Small intestine (tissue), 7 donors: ENCODE data around the gene SEMA4D. TPM values are rescaled to one million over a fixed set of nuclear protein-coding genes. Genes with fewer than 3 reads are reported as not detected.

Experiments
- DNase-seq, 2 donors: peaks; one replicate each; pipeline versions ENCODE4 v3.0.0 to v3.0.0-alpha.2; 2013
- FAIRE-seq: peaks from 2 replicates; lab custom pipeline; 2012; peaks lifted over from hg19 to GRCh38; lab: Jason Lieb, UNC
- H3K27ac ChIP-seq, 3 donors: one replicate each; pipeline ENCODE4 v1.5.1; 2013; ENCODE audit warnings: low read length in 2 of 3, mild to moderate bottlenecking in 2 of 3, control low read depth in 1 of 3, inconsistent platforms in 1 of 3, low read depth in 1 of 3, moderate library complexity in 1 of 3
- H3K27me3 ChIP-seq, 3 donors: one replicate each; pipeline ENCODE4 v1.6.1; 2013; ENCODE audit warnings: low read length in 3 of 3, inconsistent platforms in 1 of 3; ENCODE audit not compliant: control insufficient read depth in 3 of 3, insufficient read depth in 3 of 3
- H3K36me3 ChIP-seq, 3 donors: one replicate each; pipeline ENCODE4 v1.6.1; 2013; ENCODE audit warnings: low read length in 3 of 3, inconsistent platforms in 1 of 3, low read depth in 1 of 3, mild to moderate bottlenecking in 1 of 3, moderate library complexity in 1 of 3; ENCODE audit not compliant: control insufficient read depth in 3 of 3, insufficient read depth in 2 of 3
- H3K4me1 ChIP-seq, 3 donors: one replicate each; pipeline ENCODE4 v1.6.1; 2013; ENCODE audit warnings: low read length in 2 of 3, inconsistent platforms in 1 of 3, low read depth in 1 of 3, mild to moderate bottlenecking in 1 of 3, moderate library complexity in 1 of 3; ENCODE audit not compliant: control insufficient read depth in 3 of 3, insufficient read depth in 2 of 3
- H3K4me3 ChIP-seq, 3 donors: one replicate each; pipeline ENCODE4 v1.5.1; 2013; ENCODE audit warnings: low read length in 3 of 3, control low read depth in 1 of 3, inconsistent platforms in 1 of 3, low read depth in 1 of 3, mild to moderate bottlenecking in 1 of 3, moderate library complexity in 1 of 3
- H3K9me3 ChIP-seq, 2 donors: one replicate each; pipeline ENCODE4 v1.6.1; 2013; ENCODE audit warnings: low read depth in 1 of 2, low read length in 1 of 2; ENCODE audit not compliant: control insufficient read depth in 2 of 2, insufficient read depth in 1 of 2
- WGBS, 3 donors: extraction: QIAGEN DNeasy Blood & Tissue Kit; methylation state at CpG; one replicate each; pipeline ENCODE4 v1.1.7; 2013; 5-methylcytosine and 5-hydroxymethylcytosine counted together
- polyA plus RNA-seq, 4 donors: library from polyadenylated mRNA; stranded (reverse) in 3 of 4; unstranded in 1 of 4; fragments of 200-250 nt in 3 of 4; fragments of 120-200 nt in 1 of 4; gene quantifications; one replicate each; pipeline versions ENCODE4 v1.2.1 to v1.2.3, GENCODE V29; 2013
- donor health status: healthy with polysubstance abuse.
- donor health status: control.
- donor health status: control.
- donor health status: Bipolar disorder and iron deficiency.
- donor health status: healthy.

SEMA4D gene
- polyA plus RNA-seq, 4 donors, result 0.67 to 29.7 (median 6.7) TPM

DNA sequence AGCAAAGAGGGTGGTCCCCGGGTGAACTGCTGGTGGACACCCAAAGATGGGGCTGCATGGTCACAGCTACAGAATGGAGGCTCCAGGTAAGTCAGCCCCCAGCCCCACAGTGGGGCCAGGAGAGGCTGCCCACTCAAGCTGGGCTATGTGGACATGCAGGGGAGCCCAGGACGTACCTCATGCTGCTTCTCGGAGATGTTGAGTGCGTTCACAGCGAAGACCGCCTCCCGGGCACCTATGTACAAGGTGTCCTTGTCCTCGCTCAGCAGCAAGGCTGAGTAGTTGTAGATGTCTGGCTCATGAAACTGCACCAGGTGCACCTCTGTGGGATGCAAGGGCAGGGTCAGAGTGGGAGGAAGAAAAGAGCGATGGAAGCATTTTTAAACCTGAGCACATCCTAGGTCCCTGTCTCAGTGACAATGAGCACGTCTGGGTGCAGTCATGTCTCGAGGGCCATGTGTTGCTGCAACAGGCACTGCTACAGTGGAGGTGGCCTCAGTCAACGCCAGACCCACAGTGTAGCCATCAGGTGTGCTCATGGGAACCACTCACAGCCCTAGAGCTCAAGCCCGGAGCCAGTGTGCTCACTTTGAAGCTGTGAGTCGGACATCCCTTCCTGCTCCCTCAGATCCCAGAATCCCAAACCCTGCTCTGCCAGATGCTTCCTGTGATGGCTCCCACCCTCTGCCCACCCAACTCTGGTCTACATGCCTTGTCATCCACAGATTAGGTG lies 95.1 kb downstream of the SEMA4D start:
- H3K36me3 ChIP-seq, result peaks cover 0 to 48% (median 4%) of the 10 kb centered on the region in 3 donors
- H3K4me3 ChIP-seq, result no peak overlapping the region
- H3K4me1 ChIP-seq, result no peaks in the 10 kb centered on the region
- WGBS, 3 donors, result 94 to 96% (median 96%) methylated on average over 14 of the region's 14 CpGs
- DNase-seq (no peak), FAIRE-seq (no peak)
- no peaks in the 10 kb centered on the region for H3K27me3 ChIP-seq
- H3K9me3 ChIP-seq, result peaks cover 0 to 8% of the 10 kb centered on the region in 2 donors
- H3K27ac ChIP-seq, result no peak overlapping the region

- no peak for FAIRE-seq
- Histone ChIP-seq H3K36me3 (peaks cover 1 to 66% (median 4%) of the 10 kb centered on the region in 3 donors), H3K27ac (peak overlapping the region in 1 of 3 donors; percentile 52), H3K9me3 (no peaks in the 10 kb centered on the region), H3K4me1 (no peaks in the 10 kb centered on the region), H3K4me3 (no peak overlapping the region), H3K27me3 (no peaks in the 10 kb centered on the region)
- WGBS, 3 donors, result 77 to 91% (median 82%) methylated on average over 12 of the region's 12 CpGs
- DNase-seq, result no peak
Observed at GRCh38 chr9:89400403-89401116, 97.4 kb downstream of the SEMA4D start.

- WGBS, 3 donors, result 86 to 92% (median 90%) methylated on average over 5 of the region's 5 CpGs
- H3K4me3 ChIP-seq, result no peak overlapping the region
- no peaks in the 10 kb centered on the region for H3K9me3 ChIP-seq
- FAIRE-seq (no peak), DNase-seq (no peak)
- H3K4me1 ChIP-seq, result no peaks in the 10 kb centered on the region
- no peak overlapping the region for H3K27ac ChIP-seq
- no peaks in the 10 kb centered on the region for H3K27me3 ChIP-seq
- H3K36me3 ChIP-seq, result peaks cover under 1 to 61% (median 1%) of the 10 kb centered on the region in 3 donors
Observed at GRCh38 chr9:89398621-89399020, 99.3 kb downstream of the SEMA4D start.

DNA sequence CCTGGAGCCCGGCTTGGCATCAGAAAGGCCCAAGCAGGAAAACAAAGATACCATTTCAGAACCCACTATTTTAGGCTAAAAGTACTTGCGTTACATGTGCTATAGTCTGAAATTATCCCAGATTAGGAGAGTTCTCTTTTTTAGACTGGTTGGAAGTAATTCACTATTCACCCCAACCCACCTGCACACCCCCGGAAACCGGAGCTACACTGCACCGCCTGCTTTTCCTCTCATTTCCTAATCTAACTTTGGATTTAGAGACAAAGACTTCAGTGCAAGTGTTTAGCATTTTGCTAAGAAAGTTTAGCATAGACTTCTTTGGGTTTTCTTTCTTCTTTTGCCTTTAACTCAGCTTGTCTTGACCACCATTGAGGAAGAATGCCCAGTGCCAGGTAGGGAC lies 100.4 kb downstream of the SEMA4D start:
- no peaks in the 10 kb centered on the region for H3K27me3 ChIP-seq
- FAIRE-seq, result no peak

DNA sequence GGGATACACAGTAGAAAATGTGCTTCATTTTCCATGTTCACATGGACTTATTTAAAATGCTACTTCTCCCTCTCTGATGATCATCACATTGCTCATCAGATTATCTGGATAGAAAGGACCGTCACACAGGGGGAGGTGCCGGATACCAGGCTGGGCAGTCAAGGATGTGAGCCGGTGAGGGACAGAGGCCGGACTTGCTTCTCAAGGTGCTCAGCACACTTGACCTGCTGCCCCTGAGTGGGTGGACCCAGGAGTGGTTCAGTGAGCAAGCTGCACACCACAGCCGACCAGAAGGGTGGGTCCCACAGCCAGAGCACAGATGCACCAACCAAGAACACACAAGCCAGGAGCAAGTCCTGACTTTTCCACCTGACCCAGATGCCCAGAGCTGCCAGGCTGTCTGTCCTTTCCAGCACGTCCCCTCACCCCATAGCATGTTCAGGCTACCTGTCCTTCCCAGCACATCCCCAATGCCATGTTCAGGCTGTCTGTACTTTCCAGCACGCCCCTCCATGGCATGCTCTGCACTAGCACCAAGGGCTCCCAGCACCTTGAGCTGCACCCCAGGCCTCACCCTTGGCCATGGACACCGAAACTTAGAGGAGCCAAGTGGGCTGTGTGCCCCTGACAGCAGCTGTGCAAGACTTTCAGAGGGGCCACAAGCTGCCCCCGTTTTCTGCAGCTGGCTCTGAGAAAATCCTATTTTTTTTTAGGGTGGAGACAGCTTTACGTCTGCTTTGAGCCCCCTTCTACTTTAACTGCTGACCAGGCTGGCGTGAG lies 101.8 kb downstream of the SEMA4D start:
- H3K27ac ChIP-seq, result no peak overlapping the region

More for the DNA sequence above, 100.4 kb downstream of the SEMA4D start:
- no peak overlapping the region for H3K4me3 ChIP-seq
- H3K9me3 ChIP-seq, result no peaks in the 10 kb centered on the region
- no peak overlapping the region for H3K27ac ChIP-seq
- DNase-seq, result no peak
- WGBS, 3 donors, result 88 to 97% (median 90%) methylated on average over 5 of the region's 5 CpGs
- H3K36me3 ChIP-seq, result peaks cover 1 to 63% (median 8%) of the 10 kb centered on the region in 3 donors
- no peaks in the 10 kb centered on the region for H3K4me1 ChIP-seq

GRCh38 chr9:89394412-89394811 lies 103.5 kb downstream of the SEMA4D start:
- H3K27me3 ChIP-seq, result no peaks in the 10 kb centered on the region
- 91 to 94% (median 93%) methylated on average over 12 of the region's 12 CpGs for WGBS, 3 donors
- H3K36me3 ChIP-seq, result peaks cover 5 to 71% (median 11%) of the 10 kb centered on the region in 3 donors
- FAIRE-seq (no peak), DNase-seq (no peak)
- no peaks in the 10 kb centered on the region for H3K4me1 ChIP-seq
- H3K4me3 ChIP-seq, result no peak overlapping the region
- H3K27ac ChIP-seq, result no peak overlapping the region
- no peaks in the 10 kb centered on the region for H3K9me3 ChIP-seq

More for the DNA sequence above, 101.8 kb downstream of the SEMA4D start:
- Histone ChIP-seq H3K4me3 (no peak overlapping the region), H3K9me3 (no peaks in the 10 kb centered on the region), H3K4me1 (no peaks in the 10 kb centered on the region), H3K36me3 (peaks cover 1 to 64% (median 8%) of the 10 kb centered on the region in 3 donors), H3K27me3 (no peaks in the 10 kb centered on the region)
- WGBS, 3 donors, result 91% methylated on average over 11 of the region's 11 CpGs
- FAIRE-seq (no peak), DNase-seq (no peak)

- Histone ChIP-seq H3K4me1 (peaks cover 0 to 4% (median 0%) of the 10 kb centered on the region in 3 donors), H3K36me3 (peaks cover 5 to 75% (median 13%) of the 10 kb centered on the region in 3 donors), H3K9me3 (no peaks in the 10 kb centered on the region), H3K27me3 (no peaks in the 10 kb centered on the region), H3K4me3 (no peak overlapping the region), H3K27ac (no peak overlapping the region)
- FAIRE-seq, result no peak
- 86 to 95% (median 90%) methylated on average over 6 of the region's 6 CpGs for WGBS, 3 donors
- no peak for DNase-seq
Observed at GRCh38 chr9:89391585-89391984, 106.3 kb downstream of the SEMA4D start.

GRCh38 chr9:89390578-89391116 lies 107.3 kb downstream of the SEMA4D start:
- H3K27ac ChIP-seq, result no peak overlapping the region
- DNase-seq (no peak), FAIRE-seq (no peak)
- H3K36me3 ChIP-seq, result peaks cover 6 to 76% (median 13%) of the 10 kb centered on the region in 3 donors
- WGBS, 3 donors, result 82 to 85% (median 85%) methylated on average over 5 of the region's 5 CpGs
- H3K27me3 ChIP-seq, result no peaks in the 10 kb centered on the region
- H3K4me1 ChIP-seq, result peaks cover 0 to 4% (median 0%) of the 10 kb centered on the region in 3 donors
- H3K9me3 ChIP-seq, result no peaks in the 10 kb centered on the region
- H3K4me3 ChIP-seq, result no peak overlapping the region
